SW480 (cell line): ENCODE measurements around the gene EML4.

ENCODE experiments used
- DNase-seq: peaks from one replicate; pipeline ENCODE4 v3.0.0-alpha.2; 2016; ENCODE audit warnings: low spot score

The EML4 gene

DNA sequence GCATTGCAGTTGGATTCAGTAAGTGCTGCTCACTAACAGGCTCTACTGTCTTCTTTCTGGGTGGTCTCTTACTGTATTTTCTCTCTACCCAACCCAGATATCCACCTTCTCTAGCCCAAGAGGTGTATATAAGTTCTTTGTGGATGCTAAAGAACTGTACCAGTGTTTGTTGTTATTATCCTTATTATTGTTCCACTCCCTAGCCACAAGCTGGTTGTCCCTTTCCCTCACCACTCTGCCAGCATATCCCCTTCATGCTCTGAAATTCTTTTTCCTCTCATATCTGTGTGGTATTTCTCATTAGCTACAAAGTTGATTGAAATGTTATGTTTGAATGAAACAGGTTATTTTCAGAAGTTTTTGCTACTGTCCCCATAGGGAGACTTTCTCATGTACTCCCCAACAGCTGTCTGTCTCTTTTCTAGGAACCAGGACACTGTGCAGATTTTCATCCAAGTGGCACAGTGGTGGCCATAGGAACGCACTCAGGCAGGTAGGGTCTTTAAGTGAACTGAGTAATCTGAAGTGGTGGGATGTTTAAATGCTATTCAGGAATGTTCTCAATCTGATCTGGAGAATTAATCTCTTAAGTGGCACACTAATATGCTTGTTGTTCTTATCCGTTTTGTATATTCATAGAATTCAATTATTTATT lies 135.0 kb downstream of the EML4 start:
- no peak for DNase-seq

DNA sequence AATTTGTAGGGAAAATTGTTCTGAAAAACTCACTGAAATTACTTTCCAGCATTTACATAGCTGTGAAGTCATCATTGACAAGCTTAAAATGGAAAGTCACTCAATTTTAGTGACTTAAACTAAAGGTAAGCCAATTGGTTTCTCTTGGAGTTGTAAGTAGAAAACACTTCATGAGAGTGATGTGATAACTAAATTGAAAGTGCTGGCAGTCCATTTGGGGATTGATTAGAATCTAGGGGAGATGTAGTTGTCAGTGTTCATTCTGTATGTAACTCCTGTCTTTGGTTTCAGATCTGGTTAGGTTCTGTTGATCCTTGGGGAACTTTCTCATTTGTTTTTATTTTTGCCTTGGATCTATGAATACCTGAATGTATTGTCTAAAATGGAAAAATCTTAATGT lies 138.0 kb downstream of the EML4 start:
- no peak for DNase-seq

DNA sequence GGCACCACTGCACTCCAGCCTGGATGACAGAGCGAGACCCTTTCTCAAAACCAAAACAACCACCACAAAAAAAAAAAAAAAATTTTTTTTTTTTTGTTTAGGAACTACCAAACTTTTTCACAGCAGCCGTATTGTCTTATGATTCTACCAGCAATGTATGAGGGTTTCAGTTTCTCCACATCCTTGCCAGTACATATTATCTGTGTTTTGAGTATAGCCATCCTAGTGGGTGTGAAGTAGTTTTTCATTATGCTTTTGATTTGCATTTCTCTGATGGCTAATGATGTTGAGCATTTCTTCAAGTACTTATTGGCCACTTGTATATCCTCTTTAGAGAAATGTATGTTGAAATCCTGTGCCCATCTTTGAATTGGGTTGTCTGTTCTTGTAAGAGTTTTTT lies 140.2 kb downstream of the EML4 start:
- no peak for DNase-seq

DNA sequence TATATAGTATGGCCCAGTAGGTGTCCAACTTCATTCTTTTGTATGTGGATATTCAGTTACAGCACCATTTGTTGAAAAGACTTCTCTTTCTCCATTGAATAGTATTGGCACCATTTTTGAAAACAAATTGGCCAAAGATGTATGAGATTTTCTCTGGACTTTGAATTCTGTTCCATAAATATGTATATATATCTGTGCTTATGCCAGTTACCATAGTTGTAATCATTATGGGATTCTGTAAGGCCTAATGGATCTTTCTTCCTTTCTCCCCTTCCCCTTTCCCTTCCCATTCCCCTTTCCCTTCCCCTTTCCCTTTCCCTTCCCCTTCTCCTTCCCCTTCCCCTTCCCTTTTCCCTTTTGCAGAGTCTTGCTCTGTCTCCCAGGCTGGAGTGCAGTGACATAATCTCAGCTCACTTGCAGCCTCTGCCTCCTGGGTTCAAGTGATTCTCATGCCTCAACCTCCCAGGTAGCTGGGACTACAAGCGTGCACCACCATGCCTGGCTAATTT lies 140.9 kb downstream of the EML4 start:
- no peak for DNase-seq

DNA sequence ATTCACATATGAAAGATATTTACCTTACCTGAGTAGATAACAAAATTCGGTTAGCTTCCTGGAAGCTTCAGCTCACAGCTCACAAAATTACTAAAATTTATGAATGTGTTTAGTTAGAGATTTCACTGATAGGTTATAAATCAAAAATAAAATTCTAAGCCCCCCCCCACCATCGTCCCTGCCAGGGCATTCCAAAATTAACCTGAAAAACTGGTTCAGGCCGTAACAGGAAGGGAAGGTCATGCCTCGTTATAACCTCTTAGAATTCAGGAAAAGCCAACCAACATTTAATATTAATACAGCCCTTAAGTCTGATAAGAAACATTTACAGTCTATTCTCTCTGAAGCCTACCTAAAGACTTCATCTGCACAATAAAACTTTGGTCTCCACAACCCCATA lies 143.0 kb downstream of the EML4 start:
- no peak for DNase-seq

DNA sequence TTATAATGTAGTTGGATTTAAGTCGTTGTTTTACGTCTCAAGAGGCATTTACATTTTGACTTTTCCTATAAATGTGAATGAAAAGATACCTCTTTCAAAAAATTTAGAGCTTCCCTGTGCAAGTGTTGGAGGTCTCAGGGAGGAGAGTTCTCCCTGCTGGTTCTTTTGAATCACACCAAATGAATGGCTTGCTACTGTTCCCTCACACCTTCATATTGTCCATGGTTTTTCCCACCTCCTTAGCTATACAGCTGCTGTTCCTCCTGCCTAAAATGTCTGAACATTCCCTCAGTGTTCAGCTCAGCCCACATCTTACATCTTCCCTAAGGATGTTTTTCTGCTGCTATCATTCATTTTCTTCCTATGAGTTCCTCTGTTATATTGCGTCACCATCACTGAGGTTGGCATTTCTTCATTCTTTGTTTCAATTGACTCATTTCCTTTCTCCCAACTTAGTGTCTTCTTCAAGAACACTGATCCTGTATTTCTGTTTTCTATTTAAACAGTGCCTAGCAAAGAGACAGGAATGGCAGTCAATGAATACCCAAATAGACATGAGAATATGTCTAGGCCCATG lies 145.8 kb downstream of the EML4 start:
- no peak for DNase-seq

DNA sequence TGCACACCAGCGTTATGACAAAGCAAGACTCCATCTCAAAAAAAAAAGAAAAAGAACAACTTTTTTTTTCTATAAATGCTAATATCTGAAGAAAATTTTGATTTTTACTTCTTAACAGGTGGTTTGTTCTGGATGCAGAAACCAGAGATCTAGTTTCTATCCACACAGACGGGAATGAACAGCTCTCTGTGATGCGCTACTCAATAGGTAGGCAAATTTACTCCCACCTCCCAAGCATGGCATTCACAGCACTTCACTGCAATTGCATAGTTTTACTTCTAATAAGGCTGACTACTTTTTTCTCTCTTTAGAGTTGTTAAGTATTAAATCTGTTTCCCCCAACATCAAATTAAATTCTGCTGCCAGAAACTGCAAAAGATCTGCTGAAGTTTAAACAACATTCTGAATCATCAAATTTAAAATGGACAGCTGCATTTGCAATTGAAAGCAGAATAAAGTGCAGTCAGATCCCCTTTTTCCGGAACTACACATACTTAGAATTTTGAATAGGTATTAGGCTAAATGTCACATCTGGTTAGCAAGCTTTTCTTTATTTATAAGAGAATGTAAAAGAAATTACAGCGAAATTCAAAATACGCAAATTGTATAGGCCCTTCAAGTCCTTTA lies 146.8 kb downstream of the EML4 start:
- DNase-seq, result no peak

DNA sequence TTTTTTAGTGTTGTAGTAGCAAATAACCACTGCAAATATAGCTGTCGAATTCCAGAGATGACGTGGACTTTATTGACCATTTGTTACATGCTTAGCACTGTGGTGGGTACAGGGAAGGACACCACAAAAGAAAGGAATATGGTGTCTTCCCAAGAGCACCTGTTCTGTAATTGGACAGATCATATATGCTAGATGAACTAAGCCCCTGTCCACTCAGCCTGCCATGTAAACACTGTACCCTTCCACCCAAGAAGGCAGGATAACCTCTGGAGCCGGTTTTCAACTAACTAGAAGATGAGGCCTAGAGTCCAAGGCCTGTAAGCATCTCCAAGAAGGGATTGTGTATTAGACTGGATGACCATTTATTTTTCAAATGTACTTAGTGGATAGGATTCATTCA lies 147.8 kb downstream of the EML4 start:
- no peak for DNase-seq

DNA sequence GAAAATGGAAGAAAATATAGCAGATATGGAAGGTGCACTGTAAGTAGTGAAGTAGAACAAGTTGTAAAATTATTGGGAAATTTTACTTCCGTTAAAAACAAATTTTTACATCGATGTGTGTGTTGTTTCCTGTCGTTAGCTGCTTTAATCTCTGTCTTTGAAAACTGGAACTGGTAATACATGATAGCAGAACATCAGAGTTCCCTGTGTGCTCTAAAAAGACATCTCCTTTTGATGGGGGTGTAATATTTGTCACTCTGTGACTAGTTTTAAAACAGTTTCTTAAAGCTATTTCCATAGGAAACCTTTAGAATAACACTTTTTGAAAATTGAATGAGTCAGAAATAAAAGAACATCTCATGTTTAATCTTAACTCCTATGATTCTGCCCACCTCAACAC lies 148.3 kb downstream of the EML4 start:
- DNase-seq, result no peak

DNA sequence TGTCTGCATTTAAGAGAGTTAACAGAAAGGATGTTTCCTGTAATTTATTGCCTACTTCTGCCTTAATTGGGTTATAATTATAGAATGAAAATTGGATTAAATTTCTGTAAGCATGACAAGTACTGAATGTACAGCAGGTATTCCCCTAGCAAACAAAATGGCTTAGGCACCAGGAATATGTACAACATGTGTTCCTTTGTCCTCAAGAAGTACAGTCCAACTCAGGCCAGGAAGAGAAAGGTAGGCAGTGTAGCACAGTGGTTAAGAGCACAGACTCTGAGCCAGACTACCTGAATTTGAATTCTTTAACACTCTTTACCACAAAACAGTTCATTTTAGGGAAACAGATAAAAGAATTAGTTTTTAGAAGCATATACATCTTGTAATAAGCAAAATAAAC lies 148.8 kb downstream of the EML4 start:
- DNase-seq, result no peak

DNA sequence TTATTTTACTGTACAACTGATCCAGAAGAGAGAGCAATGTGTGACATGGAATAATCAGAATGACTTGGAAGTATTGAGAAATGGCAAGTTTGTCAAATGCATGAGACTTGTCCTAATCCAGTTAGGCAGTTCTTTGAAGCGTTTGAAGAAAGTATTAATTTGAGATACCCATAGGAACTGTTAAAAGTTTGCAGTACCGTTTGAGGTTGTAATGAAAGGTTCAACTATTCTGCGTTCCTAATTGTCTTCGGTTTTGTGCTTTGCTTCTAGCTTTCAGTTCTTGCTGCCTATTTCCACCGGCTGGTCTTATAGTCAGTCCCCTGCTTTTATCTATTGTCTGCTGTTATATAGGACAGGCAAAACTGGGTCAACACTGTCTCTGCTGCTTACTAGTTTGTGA lies 150.1 kb downstream of the EML4 start:
- DNase-seq, result no peak

DNA sequence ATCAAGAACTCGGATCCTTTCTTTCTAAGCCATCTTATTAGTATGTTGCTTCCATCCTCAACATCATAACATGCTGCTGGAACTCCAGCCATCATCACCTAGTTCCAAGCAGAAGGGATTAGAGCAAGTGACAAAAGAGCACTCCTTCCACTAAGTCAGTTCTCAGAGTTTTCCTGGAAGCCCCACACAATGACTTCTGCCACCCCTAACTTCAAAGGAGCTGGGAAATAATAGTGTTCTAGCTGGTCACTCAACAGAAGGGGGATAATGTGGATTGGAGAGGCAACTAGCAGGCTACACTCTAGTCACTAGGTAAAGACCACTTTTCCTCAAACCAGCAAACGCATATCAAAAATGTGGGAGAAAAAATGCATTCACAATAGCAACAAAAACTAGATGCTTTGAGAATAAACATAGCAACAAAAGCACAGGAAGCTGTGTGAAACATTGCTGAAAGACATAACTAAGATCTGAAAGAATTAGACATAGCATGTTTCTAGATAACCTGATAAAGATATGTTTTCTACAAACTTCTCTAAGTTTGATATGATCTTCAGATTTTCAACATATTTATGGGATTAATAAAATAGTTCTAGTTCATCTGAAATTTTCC lies 152.4 kb downstream of the EML4 start:
- DNase-seq, result no peak

DNA sequence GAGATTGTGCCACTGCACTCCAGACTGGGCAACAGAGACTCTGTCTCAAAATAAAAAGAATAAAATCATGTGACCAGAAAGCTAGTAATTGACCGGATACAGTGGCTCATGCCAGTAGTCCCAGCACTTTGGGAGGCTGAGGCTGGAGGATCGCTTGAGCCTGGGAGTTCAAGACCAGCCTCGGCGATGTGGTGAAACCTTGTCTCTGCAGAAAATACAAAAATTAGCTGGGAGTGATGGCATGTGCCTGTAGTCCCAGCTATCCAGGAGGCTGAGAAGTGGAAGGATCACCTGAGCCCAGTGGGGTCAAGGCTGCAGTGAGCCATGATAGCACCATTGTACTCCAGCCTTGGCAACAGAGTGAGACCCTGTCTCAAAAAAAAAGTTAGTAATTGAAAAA lies 155.1 kb downstream of the EML4 start:
- no peak for DNase-seq

DNA sequence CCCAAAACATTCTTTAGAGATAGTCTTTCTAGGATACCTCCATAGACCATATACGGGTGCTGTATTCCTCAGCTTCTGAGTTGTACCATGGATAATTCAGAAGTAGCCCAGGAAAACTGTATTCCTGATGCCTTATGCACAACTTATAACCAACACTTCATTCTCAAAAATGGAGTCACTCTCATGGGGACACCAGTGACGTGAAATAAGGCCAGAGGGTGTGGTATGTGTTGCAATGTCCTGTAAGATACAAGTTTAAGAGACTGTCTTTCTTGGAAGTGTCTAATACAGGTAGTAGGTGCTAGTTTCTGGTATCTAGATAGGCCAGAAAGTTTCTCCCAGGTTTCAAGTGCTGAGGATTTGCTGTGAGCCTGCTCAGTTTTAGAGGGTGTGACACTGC lies 155.8 kb downstream of the EML4 start:
- no peak for DNase-seq

DNA sequence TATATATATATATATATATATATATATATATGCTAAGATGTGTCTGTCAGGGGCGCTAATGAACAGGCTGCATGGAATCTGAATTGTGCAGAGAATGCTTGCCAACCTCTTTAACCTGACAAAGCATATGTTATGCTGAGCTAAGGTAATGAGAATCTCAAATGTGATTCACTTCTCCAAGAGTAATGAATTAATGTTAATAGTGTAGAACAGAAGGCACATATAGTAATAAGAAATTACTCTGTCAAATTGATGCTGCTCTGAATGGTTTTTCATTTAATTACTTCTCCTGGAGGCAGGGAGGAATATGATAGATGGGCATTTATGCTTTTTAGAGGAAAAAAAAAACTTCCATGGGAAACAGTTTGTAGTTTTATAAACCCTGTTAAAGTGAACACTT lies 156.5 kb downstream of the EML4 start:
- DNase-seq, result no peak

DNA sequence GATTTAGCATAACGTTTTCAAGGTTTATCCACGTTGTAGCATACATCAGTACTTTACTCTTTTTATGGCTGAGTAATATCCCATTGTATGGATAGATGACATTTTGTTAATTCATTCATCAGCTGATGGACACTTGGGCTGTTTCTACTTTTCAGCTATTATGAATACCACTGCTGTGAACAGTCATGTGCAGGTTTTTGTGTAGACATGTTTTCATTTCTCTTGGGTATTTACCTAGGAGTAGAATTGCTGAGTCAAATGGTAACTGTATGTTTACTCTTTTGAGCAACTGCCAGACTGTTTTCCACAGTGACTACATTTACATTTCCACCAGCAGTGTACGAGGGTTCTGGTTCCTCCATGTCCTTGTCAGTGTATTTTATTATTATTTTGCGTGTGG lies 158.0 kb downstream of the EML4 start:
- no peak for DNase-seq

DNA sequence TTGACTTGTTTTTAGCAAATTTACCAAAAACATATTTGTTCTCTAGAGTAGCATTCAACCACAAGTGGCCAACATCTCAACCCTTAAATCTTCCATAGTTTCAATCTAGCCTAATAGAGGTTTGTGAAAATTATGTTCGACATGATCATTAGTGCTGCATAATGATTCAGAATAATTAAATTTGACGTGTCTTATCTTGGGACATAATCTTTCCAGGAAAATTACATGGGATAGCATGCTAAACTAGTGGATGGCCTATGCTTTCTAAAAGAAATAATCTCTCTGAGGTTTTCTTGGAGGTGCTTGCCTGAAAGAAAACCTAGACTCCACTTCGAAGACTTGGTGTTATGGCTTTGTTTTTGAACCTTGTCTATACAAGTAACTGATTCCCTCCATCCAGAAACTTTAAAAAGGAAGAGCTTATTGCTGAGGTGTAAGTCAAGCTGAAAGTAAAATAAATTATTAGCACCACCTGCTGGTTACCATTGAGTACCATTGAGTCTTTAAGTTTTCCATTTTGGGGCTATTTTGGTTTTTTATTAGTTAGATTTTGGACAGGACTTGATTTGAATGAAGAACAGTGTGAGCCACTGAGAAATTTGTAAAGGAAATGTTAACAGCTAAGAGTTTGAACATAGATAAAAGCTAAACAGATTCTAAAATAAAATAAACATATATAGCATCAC lies 159.1 kb downstream of the EML4 start:
- peak; percentile 53 for DNase-seq

DNA sequence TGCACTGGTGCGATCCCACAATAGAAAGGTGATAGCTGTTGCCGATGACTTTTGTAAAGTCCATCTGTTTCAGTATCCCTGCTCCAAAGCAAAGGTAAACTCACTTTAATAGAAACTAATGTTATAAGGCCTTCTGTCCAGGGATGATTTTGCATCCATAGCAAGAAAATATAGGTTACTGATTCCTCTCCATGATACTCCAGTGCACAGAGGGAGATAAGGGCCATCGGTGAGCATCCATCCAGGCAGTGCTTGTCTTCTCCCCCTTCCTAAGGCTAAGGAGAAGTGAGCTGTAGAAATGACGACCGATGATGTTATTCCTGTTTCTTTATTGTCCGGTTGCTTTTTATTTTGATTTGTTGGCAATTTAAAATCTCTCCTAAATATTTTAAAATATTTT lies 159.8 kb downstream of the EML4 start:
- no peak for DNase-seq

DNA sequence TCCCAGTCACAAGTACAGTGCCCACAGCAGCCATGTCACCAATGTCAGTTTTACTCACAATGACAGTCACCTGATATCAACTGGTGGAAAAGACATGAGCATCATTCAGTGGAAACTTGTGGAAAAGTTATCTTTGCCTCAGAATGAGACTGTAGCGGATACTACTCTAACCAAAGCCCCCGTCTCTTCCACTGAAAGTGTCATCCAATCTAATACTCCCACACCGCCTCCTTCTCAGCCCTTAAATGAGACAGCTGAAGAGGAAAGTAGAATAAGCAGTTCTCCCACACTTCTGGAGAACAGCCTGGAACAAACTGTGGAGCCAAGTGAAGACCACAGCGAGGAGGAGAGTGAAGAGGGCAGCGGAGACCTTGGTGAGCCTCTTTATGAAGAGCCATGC lies 160.6 kb downstream of the EML4 start:
- DNase-seq, result no peak

DNA sequence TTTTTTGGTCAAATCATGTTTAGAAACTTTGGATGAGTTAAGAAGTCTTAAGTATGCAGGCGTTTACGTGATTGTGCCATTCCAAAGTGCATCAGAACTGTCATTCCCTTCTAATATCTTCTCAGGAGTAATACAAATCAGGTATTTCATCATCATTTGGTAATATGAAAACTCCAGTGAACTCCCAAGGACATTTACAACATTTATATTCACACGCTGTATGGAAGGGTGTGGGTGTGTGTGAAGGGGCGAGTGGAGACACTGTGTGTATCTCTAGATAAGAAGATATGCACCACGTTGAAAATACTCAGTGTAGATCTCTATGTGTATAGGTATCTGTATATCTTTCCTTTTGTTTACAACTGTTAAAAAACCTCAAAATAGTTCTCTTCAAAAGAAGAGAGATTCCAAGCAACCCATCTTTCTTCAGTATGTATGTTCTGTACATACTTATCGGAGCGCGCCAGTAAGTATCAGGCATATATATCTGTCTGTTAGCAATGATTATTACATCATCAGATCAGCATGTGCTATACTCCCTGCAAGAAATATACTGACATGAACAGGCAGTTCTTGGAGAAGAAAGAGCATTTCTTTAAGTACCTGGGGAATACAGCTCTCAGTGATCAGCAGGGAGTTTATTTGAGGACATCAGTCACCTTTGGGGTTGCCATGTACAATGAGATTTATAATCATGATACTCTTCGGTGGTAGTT lies 162.6 kb downstream of the EML4 start:
- no peak for DNase-seq

DNA sequence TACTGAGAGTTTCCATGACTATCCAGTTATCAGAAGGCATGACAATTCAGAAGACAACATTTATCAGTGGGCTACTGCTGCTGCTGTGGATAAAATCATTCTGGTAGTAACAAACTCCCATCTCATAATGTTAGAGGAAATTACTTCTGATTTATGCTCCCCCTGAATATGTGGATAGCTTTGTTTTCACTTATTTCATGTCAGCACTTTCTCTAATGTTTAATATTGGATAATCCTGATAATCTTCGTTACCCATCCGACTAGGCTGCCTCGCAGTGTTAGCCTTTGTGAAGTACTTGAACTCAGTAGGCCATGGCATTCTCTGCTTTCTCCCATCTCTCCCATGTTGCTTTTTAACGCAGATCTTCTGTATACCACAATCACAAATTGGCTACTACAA lies 163.4 kb downstream of the EML4 start:
- DNase-seq, result no peak

DNA sequence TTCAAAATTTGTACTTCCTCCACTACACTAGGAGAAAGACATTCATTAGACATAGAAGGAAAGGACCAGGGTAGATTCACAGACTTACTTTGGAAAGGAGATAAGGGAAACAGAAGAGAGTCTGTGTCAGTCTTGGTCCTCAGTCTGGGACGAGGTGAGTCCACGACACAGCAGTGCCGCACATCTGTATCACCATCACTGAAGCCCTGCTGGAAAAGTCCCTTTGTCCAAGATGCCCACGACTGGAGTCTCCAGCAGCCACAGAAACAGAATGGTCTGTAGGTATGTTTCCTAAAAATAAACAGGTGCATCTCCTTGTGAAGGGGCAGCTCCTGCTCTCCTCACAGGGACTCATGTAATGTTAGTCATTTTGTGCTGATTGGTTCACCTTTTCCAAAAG lies 164.4 kb downstream of the EML4 start:
- DNase-seq, result no peak
